NCI-H1930 (cell line): Measurements from ENCODE around the gene ADGRF1.
A peak's percentile ranks its signal among the peaks of the same experiment; 100 is the strongest.
"Not testable (repeated sequence)": the region's sequence is repeated elsewhere in the genome, so short reads cannot be mapped to it uniquely, and the experiment has no call there.

Experiments used
- DNase-seq, 2 experiments: peaks; one replicate each; lab custom pipeline; 2025; lab: John Stamatoyannopoulos, UW

Gene ADGRF1

GRCh38 chr6:47022191-47022590, 19.9 kb downstream of the ADGRF1 start:
- DNase-seq: no peak

- no peak for DNase-seq
These were observed 22.2 kb downstream of the ADGRF1 start for GRCh38 chr6:47019941-47020340.

GRCh38 chr6:47016909-47017308, 25.2 kb downstream of the ADGRF1 start:
- DNase-seq: no peak

GRCh38 chr6:47016261-47016660, 25.9 kb downstream of the ADGRF1 start:
- peak in 1 of 2 experiments; percentile 40 for DNase-seq

- no peak for DNase-seq
These were observed 27.7 kb downstream of the ADGRF1 start for GRCh38 chr6:47014401-47014800.

GRCh38 chr6:47009583-47009982, 32.5 kb downstream of the ADGRF1 start:
- DNase-seq: no peak

- DNase-seq: no peak
These were observed 33.8 kb downstream of the ADGRF1 start for GRCh38 chr6:47008397-47008763.

- DNase-seq: no peak
These were observed 34.3 kb downstream of the ADGRF1 start for GRCh38 chr6:47007657-47008396.

GRCh38 chr6:47005486-47005885, 36.6 kb downstream of the ADGRF1 start:
- no peak for DNase-seq

GRCh38 chr6:47004463-47004862, 37.7 kb downstream of the ADGRF1 start:
- DNase-seq: no peak

- DNase-seq: no peak
These were observed 41.3 kb downstream of the ADGRF1 start for GRCh38 chr6:47000842-47001241.

- DNase-seq: no peak
These were observed 43.6 kb downstream of the ADGRF1 start for GRCh38 chr6:46998436-46999017.

GRCh38 chr6:46997646-46998045, 44.5 kb downstream of the ADGRF1 start:
- DNase-seq: no peak

GRCh38 chr6:46996860-46997641, 45.1 kb downstream of the ADGRF1 start:
- no peak for DNase-seq

GRCh38 chr6:46994933-46995332, 47.2 kb downstream of the ADGRF1 start:
- no peak for DNase-seq

- DNase-seq: no peak
These were observed 48.3 kb downstream of the ADGRF1 start for GRCh38 chr6:46993846-46994245.

GRCh38 chr6:46992391-46992790, 49.7 kb downstream of the ADGRF1 start:
- not testable (repeated sequence) for DNase-seq

- peak in 1 of 2 experiments; percentile 21 for DNase-seq
These were observed 51.2 kb downstream of the ADGRF1 start for GRCh38 chr6:46990818-46991510.

GRCh38 chr6:46990031-46990644, 52.0 kb downstream of the ADGRF1 start:
- DNase-seq: no peak

GRCh38 chr6:46989398-46989797, 52.7 kb downstream of the ADGRF1 start:
- no peak for DNase-seq

GRCh38 chr6:46985943-46986342, 56.2 kb downstream of the ADGRF1 start:
- no peak for DNase-seq

GRCh38 chr6:46983007-46983411, 59.1 kb downstream of the ADGRF1 start:
- DNase-seq: no peak
